Lung (tissue), 12 donors: ENCODE data around the gene PRKCE. TPM values are rescaled to one million over a fixed set of nuclear protein-coding genes. Genes with fewer than 3 reads are reported as not detected.

ENCODE experiments used
- ATAC-seq: fragments of 200-7000 bp; cut with Tn5 transposase; one replicate; pipeline ENCODE4 v1.9.1; 2020; ENCODE audit warnings: moderate number of reproducible peaks; ENCODE audit not compliant: insufficient read depth, low FRiP score
- DNase-seq, 3 donors: peaks; one replicate each; pipeline ENCODE4 v3.0.0-alpha.2; 2013 to 2017
- H3K27ac ChIP-seq, 2 donors: one replicate each; pipeline ENCODE4 v1.5.1; 2013; ENCODE audit warnings: mild to moderate bottlenecking in 2 of 2, moderate library complexity in 2 of 2, control low read depth in 1 of 2, inconsistent platforms in 1 of 2, low read depth in 1 of 2, low read length in 1 of 2
- H3K27me3 ChIP-seq, 3 donors: one replicate each; pipeline ENCODE4 v1.5.1; 2013; ENCODE audit warnings: low read length in 2 of 3; ENCODE audit not compliant: control insufficient read depth in 3 of 3, insufficient read depth in 3 of 3
- H3K36me3 ChIP-seq, 4 donors: one replicate each; pipeline ENCODE4 v1.5.1; 2013; ENCODE audit warnings: low read length in 4 of 4, mild to moderate bottlenecking in 1 of 4, moderate library complexity in 1 of 4; ENCODE audit not compliant: control insufficient read depth in 4 of 4, insufficient read depth in 4 of 4
- H3K4me1 ChIP-seq, 5 donors: one replicate each; pipeline ENCODE4 v1.5.1; 2013; ENCODE audit warnings: low read length in 5 of 5, mild to moderate bottlenecking in 2 of 5, moderate library complexity in 1 of 5; ENCODE audit not compliant: control insufficient read depth in 5 of 5, insufficient read depth in 5 of 5
- H3K4me3 ChIP-seq: one replicate; pipeline ENCODE4 v1.5.1; 2013; ENCODE audit warnings: mild to moderate bottlenecking, control low read depth, moderate library complexity
- H3K9ac ChIP-seq, 2 donors: one replicate each; pipeline ENCODE4 v1.5.1; 2013; ENCODE audit warnings: low read length in 2 of 2, control low read depth in 1 of 2; ENCODE audit not compliant: insufficient read depth in 1 of 2
- H3K9me3 ChIP-seq, 4 donors: one replicate each; pipeline ENCODE4 v1.5.1; 2013; ENCODE audit warnings: low read length in 3 of 4, mild to moderate bottlenecking in 1 of 4, moderate library complexity in 1 of 4; ENCODE audit not compliant: control insufficient read depth in 4 of 4, insufficient read depth in 3 of 4
- WGBS, 2 donors: extraction: QIAGEN DNeasy Blood & Tissue Kit; methylation state at CpG; one replicate each; pipeline ENCODE4 v1.1.7; 2013; 5-methylcytosine and 5-hydroxymethylcytosine counted together
- polyA plus RNA-seq, 2 donors: library from polyadenylated mRNA; stranded (reverse); fragments of 200-250 nt; gene quantifications; one replicate each; pipeline ENCODE4 v1.2.1, GENCODE V29; 2013
- total RNA-seq, 2 donors: library from RNA; depleted of rRNA in 1 of 2; stranded (reverse); fragments of >200 nt in 1 of 2; gene quantifications; one replicate each; pipeline ENCODE4 v1.2.1, GENCODE V29; 2014 to 2021
- TF ChIP-seq, protein P1 (sequence below): IDR thresholded peaks from 2 replicates; pipeline ENCODE4 v1.5.1; 2012; ENCODE audit warnings: mild to moderate bottlenecking; ENCODE audit errors: control extremely low read depth, extremely low read depth
- donor health status: control.
- donor health status: control.
- donor health status: Bipolar disorder and iron deficiency.
- donor health status: healthy.
- donor health status: DM: yes; HTN: yes; CAD: no.

The PRKCE gene
- total and polyA plus RNA-seq, 4 donors = 12.5 to 82.2 (median 32.1) TPM

DNA sequence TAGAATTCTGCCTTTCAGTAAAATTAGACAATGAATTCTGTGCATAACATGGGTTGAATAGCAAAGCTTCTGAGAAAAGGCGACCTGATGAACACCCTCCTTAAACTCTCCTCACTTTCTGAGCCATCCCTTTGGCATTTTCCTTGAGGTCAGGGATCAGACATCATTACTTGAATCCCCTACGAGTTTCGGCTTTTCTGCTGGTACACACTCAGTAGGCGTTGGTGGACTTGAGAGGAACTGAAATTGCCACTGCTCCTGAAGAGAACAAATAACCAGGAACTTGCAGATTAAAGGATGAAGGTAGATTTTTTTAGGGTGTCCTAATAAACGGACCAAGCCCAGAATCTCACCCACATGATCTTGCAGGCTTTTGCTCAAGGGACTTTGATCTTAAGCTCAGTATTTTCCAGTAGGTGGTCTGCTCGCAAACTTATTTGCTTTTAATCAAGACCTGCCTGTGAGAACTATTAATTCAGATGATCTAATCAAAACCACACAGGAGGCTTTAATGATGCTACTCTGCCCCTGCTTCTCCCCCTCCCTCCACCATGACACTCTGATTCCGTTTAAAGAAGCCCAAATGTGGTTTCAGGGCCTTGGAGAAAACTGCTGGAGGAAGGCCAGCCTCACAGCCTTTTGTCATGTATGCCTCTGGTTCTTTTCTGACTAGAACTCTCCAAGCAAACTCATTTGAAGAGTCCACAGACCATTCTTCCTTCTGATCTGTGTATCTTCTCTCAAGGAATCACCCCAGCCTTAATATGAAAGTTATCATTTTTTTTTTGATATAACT is 124.9 kb downstream of the PRKCE start:
- Histone ChIP-seq H3K4me3 (no peak overlapping the region), H3K27me3 (no peaks in the 10 kb centered on the region), H3K27ac (no peak overlapping the region), H3K9ac (no peak overlapping the region), H3K9me3 (no peaks in the 10 kb centered on the region), H3K4me1 (peaks cover 6 to 19% (median 14%) of the 10 kb centered on the region in 5 donors), H3K36me3 (no peaks in the 10 kb centered on the region)
- TF ChIP-seq, protein P1, sequence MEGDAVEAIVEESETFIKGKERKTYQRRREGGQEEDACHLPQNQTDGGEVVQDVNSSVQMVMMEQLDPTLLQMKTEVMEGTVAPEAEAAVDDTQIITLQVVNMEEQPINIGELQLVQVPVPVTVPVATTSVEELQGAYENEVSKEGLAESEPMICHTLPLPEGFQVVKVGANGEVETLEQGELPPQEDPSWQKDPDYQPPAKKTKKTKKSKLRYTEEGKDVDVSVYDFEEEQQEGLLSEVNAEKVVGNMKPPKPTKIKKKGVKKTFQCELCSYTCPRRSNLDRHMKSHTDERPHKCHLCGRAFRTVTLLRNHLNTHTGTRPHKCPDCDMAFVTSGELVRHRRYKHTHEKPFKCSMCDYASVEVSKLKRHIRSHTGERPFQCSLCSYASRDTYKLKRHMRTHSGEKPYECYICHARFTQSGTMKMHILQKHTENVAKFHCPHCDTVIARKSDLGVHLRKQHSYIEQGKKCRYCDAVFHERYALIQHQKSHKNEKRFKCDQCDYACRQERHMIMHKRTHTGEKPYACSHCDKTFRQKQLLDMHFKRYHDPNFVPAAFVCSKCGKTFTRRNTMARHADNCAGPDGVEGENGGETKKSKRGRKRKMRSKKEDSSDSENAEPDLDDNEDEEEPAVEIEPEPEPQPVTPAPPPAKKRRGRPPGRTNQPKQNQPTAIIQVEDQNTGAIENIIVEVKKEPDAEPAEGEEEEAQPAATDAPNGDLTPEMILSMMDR = no peak
- DNase-seq = peak in 1 of 3 donors; percentile 56
- ATAC-seq = no peak
- WGBS, 2 donors = 59 to 63% methylated on average over 7 of the region's 7 CpGs

DNA sequence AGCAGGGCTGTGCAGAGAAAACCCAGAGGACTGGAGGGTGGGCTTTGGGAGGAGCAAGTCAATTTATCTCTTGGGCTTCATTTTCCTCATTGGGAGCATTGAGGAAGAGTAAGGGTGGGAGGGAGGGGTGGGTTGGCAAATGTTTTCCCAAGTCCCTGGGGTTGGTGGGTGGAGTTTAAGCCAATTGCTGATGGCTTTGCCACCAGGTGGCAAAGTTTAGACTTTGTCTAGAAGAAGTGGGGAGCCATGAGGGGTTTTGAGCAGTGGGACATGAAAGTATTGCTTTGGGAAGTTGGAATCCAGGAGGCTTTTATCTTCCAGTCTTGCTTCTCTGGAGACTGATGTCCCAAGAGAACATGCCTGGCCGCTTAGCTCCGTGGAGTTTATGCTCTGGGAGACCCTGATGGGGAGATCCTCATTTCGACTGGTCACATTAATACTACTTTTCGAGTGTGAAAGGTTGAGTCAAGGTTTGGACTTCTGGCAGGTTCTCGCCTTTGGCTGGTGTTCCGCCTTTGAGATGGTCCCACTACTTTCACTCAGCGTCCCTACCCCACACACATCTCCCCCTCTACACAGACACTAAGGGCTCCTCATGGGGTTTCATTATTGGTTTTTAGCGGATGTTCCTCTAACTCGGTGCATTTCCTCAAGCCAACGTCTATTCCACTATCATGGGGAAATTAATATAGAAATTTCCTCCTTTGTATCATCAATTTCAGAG is 126.7 kb downstream of the PRKCE start:
- TF ChIP-seq, protein P1 = no peak
- WGBS, 2 donors = 64 to 80% methylated on average over 10 of the region's 10 CpGs
- Histone ChIP-seq H3K4me3 (no peak overlapping the region), H3K4me1 (peaks cover 0 to 19% (median 11%) of the 10 kb centered on the region in 5 donors), H3K9ac (no peak overlapping the region), H3K27ac (no peak overlapping the region), H3K27me3 (no peaks in the 10 kb centered on the region), H3K36me3 (no peaks in the 10 kb centered on the region), H3K9me3 (no peaks in the 10 kb centered on the region)
- no peak for ATAC-seq
- no peak for DNase-seq

DNA sequence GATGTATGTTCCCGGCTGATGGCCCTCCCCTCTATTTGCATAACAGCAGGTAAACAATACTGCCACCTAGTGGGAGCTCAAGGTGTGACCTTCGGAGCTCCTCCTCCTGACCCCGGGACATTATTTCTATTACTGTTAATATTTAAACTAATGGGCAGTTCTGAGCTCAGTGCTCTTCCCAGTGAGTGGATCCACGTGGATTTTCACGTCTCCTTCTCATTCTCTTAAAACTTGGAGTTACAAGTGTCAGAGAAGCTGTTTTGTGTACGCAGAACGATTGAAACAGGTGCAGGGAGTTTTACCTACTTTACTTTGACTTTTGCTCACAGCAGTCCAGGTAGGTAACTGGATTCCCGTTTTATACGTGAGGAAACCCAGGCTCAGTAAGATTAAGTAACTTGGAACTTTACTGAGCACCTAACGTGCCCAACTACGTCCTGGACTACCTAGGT is 127.3 kb downstream of the PRKCE start:
- Histone ChIP-seq H3K9me3 (no peaks in the 10 kb centered on the region), H3K27ac (peak overlapping the region in 1 of 2 donors; percentile 0), H3K9ac (no peak overlapping the region), H3K4me3 (no peak overlapping the region), H3K36me3 (no peaks in the 10 kb centered on the region), H3K27me3 (no peaks in the 10 kb centered on the region), H3K4me1 (peaks cover 0 to 22% (median 12%) of the 10 kb centered on the region in 5 donors)
- peak; percentile 40 to 56 (median 54) for DNase-seq
- 50 to 65% methylated on average over 11 of the region's 11 CpGs for WGBS, 2 donors
- ATAC-seq = peak; percentile 70
- TF ChIP-seq, protein P1 = peak; percentile 62
